Retina (tissue), 1 donor: Measurements from ENCODE around the gene RHO.
"Not testable (repeated sequence)": the region's sequence is repeated elsewhere in the genome, so short reads cannot be mapped to it uniquely, and the experiment has no call there.

ENCODE experiments used
- DNase-seq: peaks from one replicate; pipeline ENCODE4 v3.0.0-alpha.2; 2016

Gene RHO

GRCh38 chr3:129500334-129500658, 28.1 kb upstream of the RHO start:
- DNase-seq, result no peak

- no peak for DNase-seq
These were observed 26.8 kb upstream of the RHO start for GRCh38 chr3:129501630-129502029.

- DNase-seq, result peak; percentile 54
These were observed 25.6 kb upstream of the RHO start for GRCh38 chr3:129502641-129503408.

GRCh38 chr3:129503471-129504291, 24.8 kb upstream of the RHO start:
- DNase-seq, result no peak

GRCh38 chr3:129504471-129505100, 23.9 kb upstream of the RHO start:
- DNase-seq, result no peak

- DNase-seq, result no peak
These were observed 23.1 kb upstream of the RHO start for GRCh38 chr3:129505341-129505740.

GRCh38 chr3:129506231-129506742, 22.2 kb upstream of the RHO start:
- no peak for DNase-seq

GRCh38 chr3:129507181-129507831, 21.1 kb upstream of the RHO start:
- no peak for DNase-seq

GRCh38 chr3:129512595-129512994, 15.8 kb upstream of the RHO start:
- DNase-seq, result no peak

- DNase-seq, result no peak
These were observed 14.7 kb upstream of the RHO start for GRCh38 chr3:129513705-129514104.

GRCh38 chr3:129514110-129514509, 14.3 kb upstream of the RHO start:
- DNase-seq, result no peak

- DNase-seq, result no peak
These were observed 13.9 kb upstream of the RHO start for GRCh38 chr3:129514563-129514962.

- DNase-seq, result not testable (repeated sequence)
These were observed 13.2 kb upstream of the RHO start for GRCh38 chr3:129515108-129515820.

GRCh38 chr3:129515821-129516432, 12.5 kb upstream of the RHO start:
- DNase-seq, result not testable (repeated sequence)

GRCh38 chr3:129517516-129517915, 10.9 kb upstream of the RHO start:
- DNase-seq, result no peak

GRCh38 chr3:129518038-129518561, 10.3 kb upstream of the RHO start:
- DNase-seq, result no peak

GRCh38 chr3:129518581-129518980, 9.9 kb upstream of the RHO start:
- DNase-seq, result no peak

GRCh38 chr3:129519449-129519848, 9.0 kb upstream of the RHO start:
- DNase-seq, result no peak

GRCh38 chr3:129519896-129520715, 8.3 kb upstream of the RHO start:
- DNase-seq, result no peak

- DNase-seq, result no peak
These were observed 7.5 kb upstream of the RHO start for GRCh38 chr3:129520960-129521359.

GRCh38 chr3:129521611-129522010, 6.8 kb upstream of the RHO start:
- DNase-seq, result no peak
